ENCODE results near the gene MMP28.

- TF ChIP-seq, protein P1, sequence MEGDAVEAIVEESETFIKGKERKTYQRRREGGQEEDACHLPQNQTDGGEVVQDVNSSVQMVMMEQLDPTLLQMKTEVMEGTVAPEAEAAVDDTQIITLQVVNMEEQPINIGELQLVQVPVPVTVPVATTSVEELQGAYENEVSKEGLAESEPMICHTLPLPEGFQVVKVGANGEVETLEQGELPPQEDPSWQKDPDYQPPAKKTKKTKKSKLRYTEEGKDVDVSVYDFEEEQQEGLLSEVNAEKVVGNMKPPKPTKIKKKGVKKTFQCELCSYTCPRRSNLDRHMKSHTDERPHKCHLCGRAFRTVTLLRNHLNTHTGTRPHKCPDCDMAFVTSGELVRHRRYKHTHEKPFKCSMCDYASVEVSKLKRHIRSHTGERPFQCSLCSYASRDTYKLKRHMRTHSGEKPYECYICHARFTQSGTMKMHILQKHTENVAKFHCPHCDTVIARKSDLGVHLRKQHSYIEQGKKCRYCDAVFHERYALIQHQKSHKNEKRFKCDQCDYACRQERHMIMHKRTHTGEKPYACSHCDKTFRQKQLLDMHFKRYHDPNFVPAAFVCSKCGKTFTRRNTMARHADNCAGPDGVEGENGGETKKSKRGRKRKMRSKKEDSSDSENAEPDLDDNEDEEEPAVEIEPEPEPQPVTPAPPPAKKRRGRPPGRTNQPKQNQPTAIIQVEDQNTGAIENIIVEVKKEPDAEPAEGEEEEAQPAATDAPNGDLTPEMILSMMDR (IDR thresholded peaks at IDR 0.05; ENCODE audit: low read depth, low read length, poor library complexity, severe bottlenecking): no peak
- no peak for TF ChIP-seq EZH2phosphoT487 (IDR thresholded peaks at IDR 0.05; ENCODE audit: borderline replicate concordance, low read length)
These were observed 79.3 kb downstream of the MMP28 start for GRCh38 chr17:35716173-35716572.
